Measurements from ENCODE around the gene NR4A1.

- TF ChIP-seq POLR2A (IDR thresholded peaks at IDR 0.05; ENCODE audit: low read depth, low read length) (no peak), POLR2AphosphoS5 (IDR thresholded peaks at IDR 0.05; ENCODE audit: low read depth, low read length) (no peak), TAF1 (IDR thresholded peaks at IDR 0.05; ENCODE audit: low read depth, low read length) (no peak), SPI1 (IDR thresholded peaks at IDR 0.05; ENCODE audit: low read depth, low read length) (0 out of 2 replicates have a peak, but pooled peaks have one; percentile 7)
Measured at GRCh38 chr12:52020539-52021336, 30.5 kb upstream of the NR4A1 start.

All from GM12891 (cell line).